ENCODE results near the gene CACNA1D. TPM values are rescaled to one million over a fixed set of nuclear protein-coding genes. Genes with fewer than 3 reads are reported as not detected.

The CACNA1D gene
- total and polyA plus RNA-seq, 9 of the 15 experiments (the other 6 are each of a cell fraction or from before 2014, with no cell fraction given): 0.29 TPM; not detected in 8

DNA sequence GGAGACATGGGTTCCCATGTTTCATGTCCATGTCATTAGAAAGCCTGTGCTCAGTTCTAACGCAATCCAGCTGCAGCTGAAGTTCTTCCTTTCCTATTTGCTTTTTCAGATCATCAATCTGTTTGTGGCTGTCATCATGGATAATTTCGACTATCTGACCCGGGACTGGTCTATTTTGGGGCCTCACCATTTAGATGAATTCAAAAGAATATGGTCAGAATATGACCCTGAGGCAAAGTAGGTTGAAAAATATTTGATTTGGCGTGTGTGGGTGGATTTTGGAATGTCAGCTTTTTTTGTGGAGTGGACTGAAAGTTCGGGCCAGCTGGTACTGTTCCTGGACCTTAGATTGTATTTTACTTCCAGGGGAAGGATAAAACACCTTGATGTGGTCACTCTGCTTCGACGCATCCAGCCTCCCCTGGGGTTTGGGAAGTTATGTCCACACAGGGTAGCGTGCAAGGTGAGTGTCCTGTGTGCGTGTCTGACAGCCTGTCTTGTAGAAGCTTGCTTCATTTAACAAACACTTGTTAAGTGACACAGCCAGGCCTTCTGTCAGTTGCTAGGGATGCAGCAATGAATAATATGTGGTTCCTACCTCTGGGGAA lies 282.2 kb downstream of the CACNA1D start:
- no peaks in the 10 kb centered on the region for H4K20me1 ChIP-seq (replicated peaks; ENCODE audit: control insufficient read depth, insufficient read depth, low read length)
- H3K27me3 ChIP-seq (ENCODE audit: control insufficient read depth in 2 of 2, insufficient read depth in 2 of 2, low read length in 2 of 2): peaks cover 0 to 32% of the 10 kb centered on the region in 2 experiments; a peak in 2 of 5 replicates
- no peak overlapping the region for H3K27ac ChIP-seq (ENCODE audit: extremely low read depth, low read depth, low read length)
- H3K36me3 ChIP-seq (ENCODE audit: control insufficient read depth, insufficient read depth, low read length): no peaks in the 10 kb centered on the region
- no peak for FAIRE-seq
- H3K9me3 ChIP-seq (replicated peaks; ENCODE audit: control insufficient read depth, insufficient read depth, low read depth, low read length): no peaks in the 10 kb centered on the region
- intact Hi-C loops (cut with micrococcal nuclease) (no loop called here), in situ Hi-C loops (cut with MboI) (no loop called here)
- no peaks in the 10 kb centered on the region for H3K79me2 ChIP-seq (ENCODE audit: control insufficient read depth, insufficient read depth, low read length)
- no peaks in the 10 kb centered on the region for H3K4me1 ChIP-seq (replicated peaks in 1 of 2; ENCODE audit: control insufficient read depth in 2 of 2, insufficient read depth in 2 of 2, low read length in 2 of 2)
- WGBS (ENCODE audit: insufficient coverage, low coverage, missing lambda C conversion rate): 0% methylated on average over 9 of the region's 9 CpGs
- H3K4me2 ChIP-seq (ENCODE audit: insufficient read depth, low read length): no peak overlapping the region
- ATAC-seq: no peak
- H3K4me3 ChIP-seq: no peak overlapping the region
- no peak overlapping the region for H3K9ac ChIP-seq (ENCODE audit: insufficient read depth in 1 of 2, low read depth in 2 of 2, low read length in 2 of 2)
- no peak for DNase-seq (ENCODE audit: extremely low read depth in 1 of 4, low spot score in 3 of 4)
- no TSS peak for BruUV-seq (replicated peaks)
- no peak overlapping the region for H2AFZ ChIP-seq (ENCODE audit: low read depth, low read length)
- H3K9me1 ChIP-seq (ENCODE audit: control insufficient read depth, insufficient read depth, low read length): peaks cover 2% of the 10 kb centered on the region
- POLR2A ChIA-PET: no interaction called here
- CTCF ChIA-PET (ENCODE audit: low intra/inter-chr PET ratio): no interaction called here
- no peak for TF ChIP-seq KLF6 (CRISPR knock-in tag; IDR thresholded peaks at IDR 0.05; ENCODE audit: borderline replicate concordance)
- TF ChIP-seq POLR3G (IDR thresholded peaks at IDR 0.05; ENCODE audit: extremely low read depth, insufficient read length, insufficient replicate concordance): no peak
- TF ChIP-seq SIX5 (IDR thresholded peaks at IDR 0.05; ENCODE audit: borderline replicate concordance in 1 of 2, insufficient read depth in 1 of 2, low read depth in 1 of 2, low read length in 2 of 2): no peak
- no peak for TF ChIP-seq TBL1XR1 (IDR thresholded peaks at IDR 0.05; ENCODE audit: low read length in 2 of 2)
- no peak for TF ChIP-seq DMBX1 (CRISPR knock-in tag; IDR thresholded peaks at IDR 0.05; ENCODE audit: borderline replicate concordance)
- no peak for TF ChIP-seq TFE3 (CRISPR knock-in tag; IDR thresholded peaks at IDR 0.05)
- TF ChIP-seq, protein P1, sequence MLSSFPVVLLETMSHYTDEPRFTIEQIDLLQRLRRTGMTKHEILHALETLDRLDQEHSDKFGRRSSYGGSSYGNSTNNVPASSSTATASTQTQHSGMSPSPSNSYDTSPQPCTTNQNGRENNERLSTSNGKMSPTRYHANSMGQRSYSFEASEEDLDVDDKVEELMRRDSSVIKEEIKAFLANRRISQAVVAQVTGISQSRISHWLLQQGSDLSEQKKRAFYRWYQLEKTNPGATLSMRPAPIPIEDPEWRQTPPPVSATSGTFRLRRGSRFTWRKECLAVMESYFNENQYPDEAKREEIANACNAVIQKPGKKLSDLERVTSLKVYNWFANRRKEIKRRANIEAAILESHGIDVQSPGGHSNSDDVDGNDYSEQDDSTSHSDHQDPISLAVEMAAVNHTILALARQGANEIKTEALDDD (IDR thresholded peaks at IDR 0.05): no peak
- no peak for TF ChIP-seq CBFA2T2 (conservative IDR thresholded peaks at IDR 0.05)
- no peak for TF ChIP-seq LEF1 (IDR thresholded peaks at IDR 0.05)
- TF ChIP-seq KAT7 (CRISPR knock-in tag; IDR thresholded peaks at IDR 0.05; ENCODE audit: borderline replicate concordance): no peak
- TF ChIP-seq SIN3B (IDR thresholded peaks at IDR 0.05; ENCODE audit: low read depth): no peak
- TF ChIP-seq HOMEZ (CRISPR knock-in tag; IDR thresholded peaks at IDR 0.05): no peak
- TF ChIP-seq, protein P2, sequence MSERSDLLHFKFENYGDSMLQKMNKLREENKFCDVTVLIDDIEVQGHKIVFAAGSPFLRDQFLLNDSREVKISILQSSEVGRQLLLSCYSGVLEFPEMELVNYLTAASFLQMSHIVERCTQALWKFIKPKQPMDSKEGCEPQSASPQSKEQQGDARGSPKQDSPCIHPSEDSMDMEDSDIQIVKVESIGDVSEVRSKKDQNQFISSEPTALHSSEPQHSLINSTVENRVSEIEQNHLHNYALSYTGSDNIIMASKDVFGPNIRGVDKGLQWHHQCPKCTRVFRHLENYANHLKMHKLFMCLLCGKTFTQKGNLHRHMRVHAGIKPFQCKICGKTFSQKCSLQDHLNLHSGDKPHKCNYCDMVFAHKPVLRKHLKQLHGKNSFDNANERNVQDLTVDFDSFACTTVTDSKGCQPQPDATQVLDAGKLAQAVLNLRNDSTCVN (CRISPR knock-in tag; IDR thresholded peaks at IDR 0.05): no peak
- no peak for TF ChIP-seq SRSF9 (IDR thresholded peaks at IDR 0.05; ENCODE audit: borderline replicate concordance, low read depth, low read length)
- TF ChIP-seq PHF8 (IDR thresholded peaks at IDR 0.05; ENCODE audit: borderline replicate concordance, low read length): no peak
- TF ChIP-seq ZBTB8A (IDR thresholded peaks at IDR 0.05; ENCODE audit: partially characterized antibody): no peak
- TF ChIP-seq HDAC6 (IDR thresholded peaks at IDR 0.05; ENCODE audit: low read depth, low read length): no peak
- TF ChIP-seq TCF7 (IDR thresholded peaks at IDR 0.05; ENCODE audit: borderline replicate concordance): no peak

Measured in K562 (cell line).